Glomerular visceral epithelial cell (primary cell): Measurements from ENCODE around the gene OR5K3.

ENCODE experiments used
- DNase-seq: peaks from one replicate; pipeline ENCODE4 v3.0.0-alpha.2; 2016; ENCODE audit errors: extremely low spot score

The OR5K3 gene

DNA sequence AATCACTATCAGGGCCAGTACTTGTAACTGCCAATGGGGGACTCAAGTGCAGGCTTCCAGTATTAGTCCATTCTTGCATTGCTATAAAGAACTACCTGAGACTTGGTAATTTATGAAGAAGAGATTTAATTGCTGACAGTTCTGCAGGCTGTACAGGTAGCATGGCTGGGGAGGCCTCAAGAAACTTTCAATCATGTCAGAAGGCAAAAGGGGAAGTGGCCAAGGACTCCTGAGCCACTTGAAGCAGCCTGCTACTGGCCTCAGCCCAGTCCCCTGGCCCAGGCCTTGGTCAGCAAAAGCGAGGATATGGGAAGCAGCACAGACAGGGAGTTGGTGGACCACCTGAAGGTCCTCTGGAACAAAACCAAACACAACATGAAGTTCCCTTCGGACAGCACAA, 43.3 kb downstream of the OR5K3 start:
- DNase-seq = no peak

DNA sequence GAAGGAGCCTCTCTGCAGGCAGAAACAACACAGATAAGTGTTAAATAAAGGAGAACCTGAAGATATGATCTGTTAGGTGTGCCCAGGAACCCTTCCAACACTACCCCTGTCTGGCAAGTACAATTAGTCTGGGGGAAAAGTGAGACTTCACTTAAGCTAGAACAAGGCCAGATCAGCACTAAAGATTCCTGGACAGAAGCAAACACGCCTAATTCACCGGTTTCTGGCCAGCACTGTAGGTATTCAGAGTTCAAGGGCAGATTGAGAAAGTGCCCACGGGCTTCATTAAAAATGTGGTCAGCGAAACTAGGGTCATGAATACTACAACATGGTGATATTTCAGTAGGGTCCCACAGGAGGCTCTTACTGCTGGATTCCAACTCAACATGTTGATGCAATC, 43.9 kb downstream of the OR5K3 start:
- no peak for DNase-seq

DNA sequence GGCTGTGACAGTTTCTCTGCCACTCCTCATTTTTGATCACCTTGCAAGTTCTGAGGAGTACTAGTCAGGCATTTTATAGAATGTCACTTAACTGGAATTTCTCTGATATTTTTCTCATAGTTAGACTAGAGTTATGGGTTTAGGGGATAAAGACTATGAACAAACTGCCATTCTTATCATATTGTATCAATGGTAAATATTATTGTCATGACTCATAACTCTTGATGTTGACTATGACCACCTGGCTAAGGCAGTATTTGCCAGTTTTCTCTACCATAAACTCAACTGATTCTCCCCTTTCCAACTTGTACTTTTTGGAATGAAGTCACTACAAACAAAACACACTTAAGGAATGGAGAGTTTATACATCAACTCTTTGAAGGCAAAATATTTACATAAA, 49.8 kb downstream of the OR5K3 start:
- no peak for DNase-seq
